ENCODE data around the gene ARSI.

ARSI gene

DNA sequence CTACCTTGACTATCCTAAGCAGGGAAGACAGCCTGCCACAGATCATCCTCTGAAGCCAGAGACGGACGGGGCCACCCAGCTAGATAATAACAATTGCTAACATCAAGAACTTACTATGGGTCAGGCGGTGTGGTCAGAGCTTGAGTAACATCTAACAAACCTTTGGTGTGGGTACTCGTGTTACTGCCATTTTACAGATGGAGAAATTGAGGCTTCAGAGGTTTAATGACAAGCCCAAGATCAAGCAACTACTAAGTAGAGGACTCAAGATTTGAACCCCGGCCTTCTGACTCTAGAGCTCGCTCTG lies 16.7 kb upstream of the ARSI start:
- Mint-ChIP-seq H3K36me3 (ENCODE audit: low read depth) (no peaks in the 10 kb centered on the region), H3K27me3 (no peaks in the 10 kb centered on the region), H3K27ac (no peak overlapping the region), H3K4me3 (no peak overlapping the region), H3K9me3 (no peaks in the 10 kb centered on the region), H3K4me1 (ENCODE audit: low read depth) (peaks cover 1% of the 10 kb centered on the region)
- DNase-seq, result no peak

DNA sequence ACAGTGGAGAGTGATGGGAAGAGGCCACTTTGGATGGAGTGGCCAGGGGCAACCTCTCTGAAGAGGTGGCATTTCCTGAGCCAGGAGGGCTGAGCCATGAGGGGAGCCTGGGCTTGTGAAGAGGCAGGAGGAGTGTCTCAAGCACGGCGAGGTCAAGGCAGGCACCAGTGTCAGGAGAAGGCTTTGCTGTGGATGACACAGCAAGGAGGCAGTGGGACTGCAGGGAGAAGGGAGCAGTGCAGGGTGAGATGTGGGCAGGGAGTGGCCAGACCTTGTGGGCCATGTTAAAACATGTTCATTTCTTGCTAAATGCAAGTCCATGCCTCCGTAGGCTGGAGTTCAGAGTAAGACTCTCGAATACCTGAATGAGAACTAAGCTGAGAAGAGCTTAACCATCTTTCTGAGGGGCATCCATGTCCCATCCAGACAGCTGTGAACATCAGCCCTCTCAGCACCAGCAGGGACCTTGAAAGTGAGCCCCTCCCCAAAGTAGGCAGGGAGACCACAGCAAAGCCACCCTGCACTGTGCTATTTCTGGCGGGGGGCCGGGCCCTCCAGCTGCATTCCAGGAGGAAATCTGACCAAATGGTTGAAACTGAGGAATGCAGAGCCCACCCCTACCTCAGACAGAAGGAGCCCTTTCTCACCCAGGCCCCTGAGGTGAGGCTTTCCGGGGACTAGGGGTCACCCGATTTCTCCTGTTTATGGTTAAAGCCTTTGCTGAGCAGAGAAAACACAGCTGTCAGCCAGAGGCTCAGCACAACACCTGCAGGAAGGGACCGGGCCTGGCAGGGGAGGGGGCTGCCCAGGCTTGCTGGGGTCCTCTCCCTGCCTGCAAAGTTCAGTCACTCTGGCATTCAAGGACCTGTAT lies 16.1 kb upstream of the ARSI start:
- Mint-ChIP-seq H3K4me3 (no peak overlapping the region), H3K36me3 (ENCODE audit: low read depth) (no peaks in the 10 kb centered on the region), H3K4me1 (ENCODE audit: low read depth) (peaks cover 1% of the 10 kb centered on the region), H3K27me3 (no peaks in the 10 kb centered on the region), H3K27ac (no peak overlapping the region), H3K9me3 (no peaks in the 10 kb centered on the region)
- no peak for DNase-seq

GRCh38 chr5:150317048-150318003 lies 14.6 kb upstream of the ARSI start:
- H3K9me3 Mint-ChIP-seq, result no peaks in the 10 kb centered on the region
- no peak overlapping the region for H3K4me3 Mint-ChIP-seq
- H3K4me1 Mint-ChIP-seq (ENCODE audit: low read depth), result peaks cover 1% of the 10 kb centered on the region
- H3K27ac Mint-ChIP-seq, result no peak overlapping the region
- no peaks in the 10 kb centered on the region for H3K27me3 Mint-ChIP-seq
- no peak for DNase-seq
- H3K36me3 Mint-ChIP-seq (ENCODE audit: low read depth), result no peaks in the 10 kb centered on the region

DNA sequence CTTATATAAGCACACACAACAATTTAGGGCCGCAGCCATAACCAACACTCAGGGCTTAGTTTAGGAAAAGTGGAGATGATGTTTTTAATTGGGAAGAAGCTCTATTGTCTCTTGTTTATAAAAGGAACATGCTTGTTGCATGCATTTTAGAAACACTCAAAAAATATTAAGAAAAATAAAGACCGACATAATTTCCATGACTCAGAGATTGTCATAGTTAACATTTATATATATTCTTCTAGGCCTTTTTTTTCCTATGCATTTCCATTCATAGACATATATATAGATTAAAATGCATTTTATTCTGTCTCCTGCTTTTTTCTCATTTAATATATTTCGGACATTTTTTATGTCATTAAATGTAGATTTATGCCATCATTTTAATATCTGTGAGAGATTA lies 13.6 kb upstream of the ARSI start:
- Mint-ChIP-seq H3K36me3 (ENCODE audit: low read depth) (no peaks in the 10 kb centered on the region), H3K4me3 (no peak overlapping the region), H3K27ac (no peak overlapping the region), H3K9me3 (no peaks in the 10 kb centered on the region), H3K27me3 (no peaks in the 10 kb centered on the region), H3K4me1 (ENCODE audit: low read depth) (no peaks in the 10 kb centered on the region)
- no peak for DNase-seq

- no peak for DNase-seq
- no peaks in the 10 kb centered on the region for H3K9me3 Mint-ChIP-seq
- no peak overlapping the region for H3K27ac Mint-ChIP-seq
- no peaks in the 10 kb centered on the region for H3K36me3 Mint-ChIP-seq (ENCODE audit: low read depth)
- no peaks in the 10 kb centered on the region for H3K27me3 Mint-ChIP-seq
- H3K4me1 Mint-ChIP-seq (ENCODE audit: low read depth), result no peaks in the 10 kb centered on the region
- no peak overlapping the region for H3K4me3 Mint-ChIP-seq
Measured at GRCh38 chr5:150315245-150315644, 12.5 kb upstream of the ARSI start.

DNA sequence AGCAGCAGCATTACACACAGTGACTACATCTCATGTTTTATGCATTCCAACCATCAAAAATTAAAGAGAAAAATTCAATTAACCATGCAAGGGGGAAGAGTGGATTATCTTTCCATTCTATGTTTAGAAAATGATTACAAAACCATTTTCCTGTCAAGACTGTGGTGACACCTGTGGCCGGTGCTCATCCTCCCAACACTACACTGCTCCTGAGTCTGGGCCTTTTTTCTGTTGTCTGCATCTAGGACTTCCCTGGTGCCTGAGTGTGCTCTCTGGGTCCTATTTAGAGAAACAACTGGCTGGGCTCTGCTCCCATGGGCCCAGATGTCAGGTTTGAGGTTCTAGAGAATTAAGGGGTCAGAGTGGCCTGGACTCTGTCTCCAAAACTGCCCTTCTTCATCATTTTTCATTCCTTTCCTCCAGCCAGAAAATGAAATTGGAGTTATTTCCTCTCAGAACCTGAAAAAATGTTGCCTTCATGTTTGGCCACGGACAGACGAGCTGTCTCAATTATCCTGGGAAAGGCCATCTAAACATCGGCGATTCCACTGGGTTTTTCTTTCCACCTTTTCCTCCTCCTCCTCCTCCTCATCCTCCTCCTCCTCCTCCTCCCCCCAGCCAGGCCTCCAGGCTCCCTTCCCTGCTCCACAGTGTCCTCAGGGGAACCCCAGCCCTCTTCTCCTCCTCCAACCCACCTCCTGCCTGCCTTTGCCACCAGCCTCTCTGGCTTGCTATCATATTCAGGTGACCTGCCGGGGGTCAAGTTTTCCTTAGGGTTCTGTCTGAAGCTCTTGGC lies 11.4 kb upstream of the ARSI start:
- Mint-ChIP-seq H3K36me3 (ENCODE audit: low read depth) (no peaks in the 10 kb centered on the region), H3K4me1 (ENCODE audit: low read depth) (no peaks in the 10 kb centered on the region), H3K27me3 (no peaks in the 10 kb centered on the region)

DNA sequence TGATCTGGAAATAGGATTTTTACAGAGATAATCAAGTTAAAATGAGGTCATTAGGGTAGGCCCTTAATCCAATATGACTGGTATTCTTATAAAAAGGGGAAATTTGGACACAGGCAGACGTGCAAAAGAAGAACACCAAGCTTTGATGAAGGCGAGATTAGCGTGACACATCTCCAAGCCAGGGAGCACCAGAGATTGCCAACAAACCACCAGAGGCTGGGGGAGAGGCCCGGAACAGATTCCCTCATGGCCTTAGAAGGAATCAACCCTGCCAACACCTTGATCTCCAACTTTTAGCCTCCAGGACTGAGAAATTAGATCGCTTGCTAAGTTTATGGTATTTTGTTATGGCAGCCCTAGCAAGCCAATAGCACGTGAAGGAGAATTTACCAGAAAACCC lies 10.8 kb upstream of the ARSI start:
- Mint-ChIP-seq H3K4me3 (no peak overlapping the region), H3K4me1 (ENCODE audit: low read depth) (no peaks in the 10 kb centered on the region), H3K27me3 (no peaks in the 10 kb centered on the region), H3K36me3 (ENCODE audit: low read depth) (no peaks in the 10 kb centered on the region), H3K9me3 (no peaks in the 10 kb centered on the region), H3K27ac (no peak overlapping the region)
- no peak for DNase-seq

More for the DNA sequence above, 11.4 kb upstream of the ARSI start:
- no peak overlapping the region for H3K27ac Mint-ChIP-seq
- no peak overlapping the region for H3K4me3 Mint-ChIP-seq
- no peaks in the 10 kb centered on the region for H3K9me3 Mint-ChIP-seq
- DNase-seq, result no peak

DNA sequence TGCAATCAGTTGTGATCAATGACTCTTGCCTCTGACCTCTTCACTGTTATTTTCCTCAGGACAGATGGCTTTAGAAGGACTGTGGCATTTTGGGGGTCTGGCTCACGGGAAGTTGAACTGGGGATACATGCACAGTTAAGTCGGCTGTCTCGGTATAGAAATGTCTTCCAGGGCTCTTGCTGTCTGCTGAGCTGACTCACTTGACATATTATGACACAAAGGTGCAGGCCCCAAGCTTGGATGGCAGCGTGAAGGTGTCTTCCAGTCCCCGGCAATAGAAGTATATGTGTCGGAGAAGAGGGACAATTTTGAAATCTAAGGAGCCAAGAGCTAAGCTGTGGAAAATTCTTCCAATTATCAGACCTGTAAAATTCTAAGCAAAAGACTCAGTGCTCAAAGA lies 9.8 kb upstream of the ARSI start:
- Mint-ChIP-seq H3K9me3 (no peaks in the 10 kb centered on the region), H3K27ac (no peak overlapping the region)

GRCh38 chr5:150311015-150311692 lies 8.4 kb upstream of the ARSI start:
- Mint-ChIP-seq H3K4me1 (ENCODE audit: low read depth) (no peaks in the 10 kb centered on the region), H3K36me3 (ENCODE audit: low read depth) (no peaks in the 10 kb centered on the region), H3K27me3 (peaks cover 2% of the 10 kb centered on the region), H3K4me3 (no peak overlapping the region), H3K27ac (no peak overlapping the region), H3K9me3 (no peaks in the 10 kb centered on the region)
- DNase-seq, result no peak

More for the DNA sequence above, 9.8 kb upstream of the ARSI start:
- no peak for DNase-seq
- H3K27me3 Mint-ChIP-seq, result peaks cover 2% of the 10 kb centered on the region
- no peaks in the 10 kb centered on the region for H3K36me3 Mint-ChIP-seq (ENCODE audit: low read depth)
- H3K4me1 Mint-ChIP-seq (ENCODE audit: low read depth), result no peaks in the 10 kb centered on the region
- no peak overlapping the region for H3K4me3 Mint-ChIP-seq

- Mint-ChIP-seq H3K4me3 (no peak overlapping the region), H3K36me3 (ENCODE audit: low read depth) (no peaks in the 10 kb centered on the region), H3K4me1 (ENCODE audit: low read depth) (no peaks in the 10 kb centered on the region), H3K27ac (no peak overlapping the region), H3K27me3 (peaks cover 2% of the 10 kb centered on the region), H3K9me3 (no peaks in the 10 kb centered on the region)
- DNase-seq, result no peak
Measured at GRCh38 chr5:150310246-150310645, 7.5 kb upstream of the ARSI start.

DNA sequence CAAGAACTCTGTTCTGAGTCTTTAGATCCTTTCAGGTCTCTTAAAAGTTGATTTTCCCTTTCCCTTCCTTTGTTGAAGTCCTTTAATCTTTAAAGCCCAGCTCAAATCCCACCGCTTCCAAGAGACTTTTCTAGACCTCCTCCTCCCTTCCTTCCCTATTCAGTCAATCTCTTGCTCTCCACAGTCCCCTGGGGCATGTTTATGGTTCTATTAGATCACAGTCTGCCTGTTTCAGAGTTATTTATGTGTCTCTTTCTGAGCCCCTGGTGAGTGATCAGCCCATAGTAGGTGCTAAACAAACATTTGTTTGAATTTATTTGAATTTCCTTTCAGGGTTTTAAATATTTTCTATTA lies 7.2 kb upstream of the ARSI start:
- no peak for DNase-seq
- no peaks in the 10 kb centered on the region for H3K4me1 Mint-ChIP-seq (ENCODE audit: low read depth)
- no peak overlapping the region for H3K4me3 Mint-ChIP-seq
- no peaks in the 10 kb centered on the region for H3K36me3 Mint-ChIP-seq (ENCODE audit: low read depth)
- H3K9me3 Mint-ChIP-seq, result no peaks in the 10 kb centered on the region
- H3K27ac Mint-ChIP-seq, result no peak overlapping the region
- H3K27me3 Mint-ChIP-seq, result peaks cover 2% of the 10 kb centered on the region

GRCh38 chr5:150309101-150309885 lies 6.6 kb upstream of the ARSI start:
- H3K36me3 Mint-ChIP-seq (ENCODE audit: low read depth), result no peaks in the 10 kb centered on the region
- no peak for DNase-seq
- H3K4me3 Mint-ChIP-seq, result no peak overlapping the region
- H3K27me3 Mint-ChIP-seq, result peaks cover 3% of the 10 kb centered on the region
- no peak overlapping the region for H3K27ac Mint-ChIP-seq
- H3K9me3 Mint-ChIP-seq, result no peaks in the 10 kb centered on the region
- H3K4me1 Mint-ChIP-seq (ENCODE audit: low read depth), result no peaks in the 10 kb centered on the region

GRCh38 chr5:150307617-150308426 lies 5.1 kb upstream of the ARSI start:
- Mint-ChIP-seq H3K4me1 (ENCODE audit: low read depth) (no peaks in the 10 kb centered on the region), H3K9me3 (no peaks in the 10 kb centered on the region), H3K4me3 (no peak overlapping the region), H3K27me3 (peaks cover 18% of the 10 kb centered on the region), H3K36me3 (ENCODE audit: low read depth) (no peaks in the 10 kb centered on the region), H3K27ac (no peak overlapping the region)
- DNase-seq, result no peak
